HG02763 (cell line): ENCODE measurements around the gene ABHD8.

Experiments used
- ATAC-seq: cut with Tn5 transposase; IDR thresholded peaks from one replicate; pipeline ENCODE4 v1.9.1; 2021; ENCODE audit warnings: mild to moderate bottlenecking, moderate library complexity; ENCODE audit not compliant: unreplicated experiment

Gene ABHD8, protein sequence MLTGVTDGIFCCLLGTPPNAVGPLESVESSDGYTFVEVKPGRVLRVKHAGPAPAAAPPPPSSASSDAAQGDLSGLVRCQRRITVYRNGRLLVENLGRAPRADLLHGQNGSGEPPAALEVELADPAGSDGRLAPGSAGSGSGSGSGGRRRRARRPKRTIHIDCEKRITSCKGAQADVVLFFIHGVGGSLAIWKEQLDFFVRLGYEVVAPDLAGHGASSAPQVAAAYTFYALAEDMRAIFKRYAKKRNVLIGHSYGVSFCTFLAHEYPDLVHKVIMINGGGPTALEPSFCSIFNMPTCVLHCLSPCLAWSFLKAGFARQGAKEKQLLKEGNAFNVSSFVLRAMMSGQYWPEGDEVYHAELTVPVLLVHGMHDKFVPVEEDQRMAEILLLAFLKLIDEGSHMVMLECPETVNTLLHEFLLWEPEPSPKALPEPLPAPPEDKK

DNA sequence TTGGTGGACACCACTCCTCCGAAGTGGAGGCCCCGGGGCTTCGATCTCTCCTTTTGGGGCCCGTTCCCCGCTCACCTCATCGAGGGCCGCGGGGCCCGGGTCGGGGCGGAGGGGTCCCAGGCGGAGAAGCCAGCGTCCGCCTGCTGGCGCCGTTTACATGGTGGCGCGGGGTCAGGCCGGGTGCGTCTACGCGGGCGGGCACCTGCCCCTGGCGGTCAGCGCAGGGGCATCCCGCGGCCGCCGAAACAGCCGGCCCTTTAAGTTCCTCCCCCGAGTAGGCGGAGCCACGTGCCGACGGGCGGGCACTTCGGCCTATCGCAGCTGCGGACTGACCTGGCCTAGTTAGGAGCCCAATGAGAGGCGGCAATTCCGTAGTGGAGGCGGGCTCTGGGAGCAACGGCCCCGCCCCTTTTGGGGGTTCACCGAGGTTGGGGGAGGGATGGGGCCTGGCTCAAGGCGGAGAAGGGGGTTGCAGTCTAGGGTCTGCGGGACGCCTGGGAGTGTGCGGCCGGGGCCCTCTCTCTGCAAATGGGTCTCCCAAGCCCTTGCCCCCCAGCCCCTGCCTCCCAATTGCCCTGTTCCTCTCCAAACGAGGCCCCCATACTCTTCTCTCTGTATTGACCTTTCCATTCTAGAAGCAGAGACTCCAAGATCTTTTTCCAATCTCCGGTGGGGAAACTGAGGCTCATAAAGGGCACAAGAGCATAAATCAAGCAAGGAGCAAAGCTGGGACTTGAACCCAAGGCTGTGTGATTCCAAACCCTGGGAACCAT is at the start of gene ABHD8:
TSS of gene ABHD8 (minus strand) at position 259 of the 773 bp plus-strand sequence. CDS start 1,809 bp downstream, outside the sequence.
- ATAC-seq, result peak; percentile 60

DNA sequence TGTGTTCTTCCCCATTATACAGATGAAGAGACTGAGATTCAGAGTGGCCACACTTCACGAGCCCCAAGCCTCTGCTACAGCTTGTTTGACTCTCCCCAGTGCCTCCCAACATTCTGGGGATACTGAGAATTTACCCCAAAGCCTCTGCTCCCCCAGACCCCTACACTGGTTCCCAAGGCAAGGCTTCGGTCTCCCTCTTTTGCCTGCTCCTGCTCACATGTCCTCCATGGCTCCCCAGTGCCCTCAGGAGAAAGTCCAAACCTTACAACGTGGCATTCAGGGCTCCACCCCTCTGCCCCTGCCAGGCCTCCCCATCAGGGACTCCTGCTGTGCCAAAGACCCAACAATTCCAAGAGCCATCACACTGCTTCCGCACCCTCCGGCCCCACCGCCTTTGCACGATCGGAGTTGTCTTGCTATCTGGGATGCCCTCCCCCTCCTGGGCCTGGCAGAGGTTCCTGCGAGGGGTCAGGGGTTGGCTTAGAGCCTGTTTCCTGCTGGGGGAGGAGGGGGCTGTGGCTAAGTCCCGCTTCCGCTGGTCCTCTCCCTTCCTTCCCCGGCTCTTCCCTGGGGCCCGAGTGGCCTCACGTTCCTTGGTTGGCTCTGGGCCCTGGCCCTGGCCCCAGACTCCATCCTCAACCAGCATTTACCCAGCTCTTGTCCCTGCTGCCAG is 49.5 kb upstream of the ABHD8 start:
- ATAC-seq, result no peak

DNA sequence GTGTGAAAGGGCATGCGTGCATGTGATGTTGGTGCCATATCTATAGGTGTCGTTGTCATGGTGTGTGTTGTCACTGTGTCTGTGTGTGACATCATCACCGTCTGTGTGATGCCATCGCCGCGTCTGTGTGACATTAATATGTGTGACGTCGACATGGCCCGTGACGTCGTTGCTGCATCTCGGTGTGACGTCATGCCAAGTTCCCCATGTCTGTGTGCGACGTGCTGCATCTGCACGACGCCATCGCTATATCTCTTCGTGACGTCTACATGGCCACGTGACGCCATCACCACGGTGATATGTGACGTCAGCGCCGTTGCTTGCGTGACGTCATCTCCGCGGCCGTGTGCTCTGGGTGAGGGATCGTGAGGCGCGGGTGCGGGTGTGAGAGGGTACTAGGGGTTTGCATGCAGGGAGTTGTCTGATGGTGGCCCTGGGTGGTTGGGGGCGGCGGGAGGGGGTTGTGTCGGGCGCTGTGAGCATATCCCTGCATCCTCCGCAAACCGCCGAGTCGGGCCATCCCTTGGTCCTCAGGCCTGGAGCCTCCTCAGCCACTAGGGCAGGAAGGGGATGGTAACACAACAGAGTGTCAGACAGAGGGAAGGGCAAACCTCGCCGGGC is 48.7 kb upstream of the ABHD8 start:
- ATAC-seq, result no peak

DNA sequence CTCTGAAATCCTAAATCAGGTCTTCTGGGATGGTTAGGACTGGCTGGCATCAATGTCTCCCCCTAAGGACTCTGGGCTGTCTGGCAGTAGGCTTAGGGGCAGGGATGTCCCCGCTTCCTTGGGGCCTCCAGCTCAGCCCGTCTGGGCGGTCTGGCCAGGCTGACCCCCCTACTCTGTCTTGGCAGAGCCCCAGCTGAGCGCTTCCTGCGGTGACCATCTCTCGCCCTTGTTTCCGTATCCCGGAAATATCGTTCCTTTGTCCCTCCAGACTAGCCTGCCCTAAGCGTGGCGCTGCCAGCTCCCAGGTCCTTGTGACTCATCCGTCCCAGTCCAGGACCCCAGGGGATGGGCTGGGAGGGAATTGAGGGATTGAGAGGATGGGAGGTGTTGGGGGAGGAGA is 45.5 kb upstream of the ABHD8 start:
- ATAC-seq, result no peak

DNA sequence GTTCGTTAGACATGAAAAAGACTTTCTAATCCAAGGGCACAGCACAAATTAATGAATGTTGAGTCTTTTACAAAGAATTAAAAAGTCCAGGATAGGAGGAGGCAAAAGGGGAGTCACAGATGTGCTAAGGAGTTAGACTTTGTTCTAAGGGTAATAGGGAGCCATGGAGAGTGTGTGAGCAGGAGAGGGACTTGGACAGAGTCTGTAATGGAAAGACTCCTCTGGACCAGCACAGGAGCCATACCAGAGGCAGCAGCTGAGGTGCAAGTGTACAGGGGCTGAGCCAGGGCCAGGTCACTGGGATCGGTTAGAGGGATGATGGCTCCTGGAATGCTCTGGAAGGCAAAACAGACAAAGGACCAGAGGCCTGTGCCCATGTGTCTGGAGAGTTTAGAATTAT is 44.7 kb upstream of the ABHD8 start:
- no peak for ATAC-seq

DNA sequence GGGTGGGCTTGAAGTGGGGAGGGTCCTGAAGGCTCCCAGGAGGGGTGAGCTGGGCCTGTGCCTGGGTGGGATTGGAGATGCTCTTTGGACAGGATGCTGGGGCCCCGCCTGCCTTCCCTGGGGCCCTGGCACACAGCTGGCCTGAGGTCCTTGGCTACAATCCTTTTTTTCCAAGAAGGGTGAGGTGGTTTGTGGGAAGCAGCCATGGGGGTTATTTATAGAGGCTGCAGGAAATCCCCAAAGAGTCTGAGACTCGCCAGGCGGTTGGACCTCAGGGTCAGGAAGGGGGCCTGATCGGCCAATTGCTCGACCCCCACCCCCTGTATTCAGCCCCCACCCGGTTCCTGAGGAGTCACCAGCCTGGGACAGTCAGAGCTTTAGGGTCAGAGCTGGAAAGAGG is 44.1 kb upstream of the ABHD8 start:
- no peak for ATAC-seq

DNA sequence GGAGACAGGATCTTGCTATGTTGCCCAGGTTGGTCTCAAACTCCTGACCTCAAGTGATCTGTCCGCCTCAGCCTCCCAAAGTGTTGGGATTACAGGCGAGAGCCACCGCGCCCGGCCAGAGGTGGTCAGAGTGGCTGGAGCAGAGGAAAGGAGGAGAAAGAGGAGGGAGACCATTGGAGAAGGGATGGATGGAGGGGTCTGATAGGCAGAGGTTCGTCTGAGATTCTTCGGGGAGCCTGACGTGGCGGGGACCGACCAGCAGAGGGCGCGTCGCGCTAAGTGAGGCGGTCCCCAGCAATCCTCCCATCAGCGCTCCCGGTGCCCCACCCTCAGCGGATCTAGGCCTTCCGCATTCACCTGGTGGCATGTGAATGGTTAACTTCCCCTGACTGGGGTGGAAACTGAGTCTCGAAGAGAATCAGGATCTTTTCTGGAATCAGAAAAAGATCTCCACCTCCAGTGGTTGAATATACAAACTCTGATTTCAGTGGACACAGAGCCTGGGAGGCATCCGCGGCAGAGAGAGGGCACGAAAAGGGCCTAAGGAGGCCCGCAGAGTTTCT is 43.0 kb upstream of the ABHD8 start:
- no peak for ATAC-seq

DNA sequence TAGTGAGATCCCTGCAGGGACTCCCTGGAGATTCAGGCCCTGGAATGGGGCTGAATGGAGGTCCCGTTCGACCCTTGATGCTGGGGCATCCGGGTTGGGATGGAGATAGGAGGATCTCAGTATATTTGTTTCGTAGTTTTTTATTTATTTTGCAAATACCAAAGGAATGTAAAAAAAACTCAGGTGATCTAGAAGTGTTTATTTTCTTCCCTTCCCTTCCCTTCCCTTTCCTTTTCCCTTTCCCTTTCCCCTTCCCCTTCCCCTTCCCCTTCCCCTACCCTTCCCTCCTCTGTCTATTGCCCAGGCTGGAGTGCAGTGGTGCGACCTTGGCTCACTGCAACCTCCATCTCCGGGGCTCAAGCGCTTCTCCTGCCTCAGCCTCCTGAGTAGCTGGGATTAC is 38.6 kb upstream of the ABHD8 start:
- ATAC-seq, result no peak

DNA sequence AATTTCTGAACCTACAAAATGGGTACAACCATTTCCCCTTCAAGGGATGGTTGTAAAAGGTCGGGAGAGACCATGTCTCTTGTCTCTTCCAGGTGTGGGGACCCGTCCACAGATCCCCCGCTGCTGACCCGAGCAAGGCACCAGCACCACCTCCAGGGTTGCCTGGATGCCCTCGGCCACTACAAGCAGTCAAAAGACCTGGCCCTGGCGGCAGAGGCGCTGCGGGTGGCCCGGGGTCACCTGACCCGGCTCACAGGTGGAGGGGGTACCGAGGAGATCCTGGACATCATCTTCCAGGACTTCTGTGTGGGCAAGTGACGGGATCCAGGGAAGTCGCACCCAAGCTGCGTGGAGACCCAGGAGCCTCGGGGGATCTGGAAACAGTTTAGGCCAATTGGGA is 38.2 kb upstream of the ABHD8 start:
- no peak for ATAC-seq

DNA sequence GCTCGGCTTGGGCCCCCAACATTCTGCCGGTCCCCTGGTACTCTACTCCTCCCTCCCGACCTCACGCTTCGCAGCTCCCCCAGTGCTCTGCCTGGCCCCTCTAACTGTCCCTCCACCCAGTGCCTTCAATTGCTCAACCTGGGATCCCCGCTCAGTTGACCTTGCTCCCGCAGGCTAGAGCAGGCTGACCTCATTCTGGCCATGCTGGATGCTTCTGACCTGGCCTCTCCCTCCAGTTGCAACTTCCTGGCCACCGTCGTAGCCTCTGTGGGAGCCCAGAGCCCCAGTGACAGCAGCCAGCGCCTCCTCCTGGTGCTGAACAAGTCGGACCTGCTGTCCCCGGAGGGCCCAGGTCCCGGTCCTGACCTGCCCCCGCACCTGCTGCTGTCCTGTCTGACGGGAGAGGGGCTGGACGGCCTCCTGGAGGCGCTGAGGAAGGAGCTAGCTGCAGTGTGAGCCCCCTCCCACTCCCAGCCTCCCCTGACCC is 37.7 kb upstream of the ABHD8 start:
- ATAC-seq, result no peak

DNA sequence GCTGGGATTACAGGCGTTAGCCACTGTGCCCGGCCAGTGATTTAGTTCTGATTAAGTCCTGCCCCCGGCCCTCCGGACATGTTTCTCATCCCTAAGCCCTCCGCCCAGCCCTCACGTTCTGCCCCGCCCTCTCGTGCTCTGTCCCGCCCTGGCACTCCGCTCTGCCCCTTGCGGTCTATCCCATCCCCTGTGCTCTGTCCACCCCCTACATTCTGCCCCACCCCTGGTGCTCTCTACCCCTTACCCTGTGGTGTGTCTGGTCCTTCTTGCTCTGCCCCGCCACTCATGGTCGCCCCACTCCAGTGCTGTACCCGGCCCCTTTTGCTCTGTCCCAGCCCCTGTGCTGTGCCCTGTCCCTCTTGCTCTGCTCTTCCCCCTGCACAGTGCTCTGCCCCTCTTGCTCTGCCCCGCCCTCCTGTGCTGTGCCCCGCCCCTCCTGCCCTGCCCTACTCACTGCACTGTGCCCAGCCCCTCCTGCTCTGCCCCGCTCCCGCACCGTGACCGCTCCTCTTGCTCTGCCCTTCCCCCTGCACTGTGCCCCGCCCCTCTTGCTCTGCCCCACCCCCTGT is 37.2 kb upstream of the ABHD8 start:
- no peak for ATAC-seq

DNA sequence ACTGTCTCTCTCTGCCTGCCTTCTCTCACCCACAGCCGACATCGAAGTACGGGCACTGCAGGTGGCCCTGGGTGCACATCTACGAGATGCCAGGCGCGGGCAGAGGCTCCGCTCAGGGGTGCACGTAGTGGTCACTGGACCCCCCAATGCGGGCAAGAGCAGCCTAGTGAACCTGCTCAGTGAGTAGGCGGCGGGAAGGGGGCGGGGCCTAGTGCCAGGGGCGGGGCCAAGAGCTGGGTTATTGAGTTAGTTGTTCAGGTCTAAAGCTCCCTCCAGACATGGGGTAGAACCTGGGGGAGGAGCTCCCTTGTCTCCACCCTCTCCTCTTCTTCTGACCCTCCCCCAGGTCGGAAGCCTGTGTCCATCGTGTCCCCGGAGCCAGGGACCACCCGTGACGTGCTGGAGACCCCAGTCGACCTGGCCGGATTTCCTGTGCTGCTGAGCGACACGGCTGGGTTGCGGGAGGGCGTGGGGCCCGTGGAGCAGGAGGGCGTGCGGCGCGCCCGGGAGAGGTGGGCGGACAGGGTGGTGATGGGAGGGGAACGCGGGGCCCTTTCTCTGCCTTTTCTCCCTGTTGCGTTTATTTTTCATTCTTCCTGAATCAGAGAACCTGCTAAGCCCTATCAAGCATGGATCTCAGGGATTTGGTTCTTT is 36.0 kb upstream of the ABHD8 start:
- no peak for ATAC-seq

DNA sequence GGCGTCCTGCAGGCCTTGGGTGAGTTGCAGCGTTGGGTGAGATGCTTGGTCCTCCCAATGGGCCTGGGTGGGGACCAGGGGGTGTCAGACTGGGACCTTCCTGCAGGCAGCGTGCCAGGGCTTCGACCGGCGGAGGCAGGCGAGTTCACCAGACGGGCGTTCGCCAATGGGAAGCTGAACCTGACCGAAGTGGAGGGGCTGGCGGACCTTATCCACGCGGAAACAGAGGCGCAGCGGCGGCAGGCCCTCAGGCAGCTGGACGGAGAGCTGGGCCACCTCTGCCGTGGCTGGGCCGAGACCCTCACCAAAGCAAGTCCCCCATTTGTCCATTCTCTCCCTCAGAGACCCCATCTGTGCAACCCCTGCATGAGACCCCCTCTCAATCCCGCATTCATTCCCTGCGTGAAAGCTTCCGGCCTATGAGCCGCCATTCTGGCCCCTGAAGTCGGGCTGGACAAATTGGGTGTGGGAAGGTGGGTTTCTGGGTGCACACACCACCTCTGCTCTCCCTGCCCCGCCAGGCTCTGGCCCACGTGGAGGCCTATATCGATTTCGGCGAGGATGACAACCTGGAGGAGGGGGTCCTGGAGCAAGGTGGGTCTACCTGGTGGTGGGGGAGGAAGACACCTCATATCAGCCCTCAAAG is 35.3 kb upstream of the ABHD8 start:
- ATAC-seq, result no peak

DNA sequence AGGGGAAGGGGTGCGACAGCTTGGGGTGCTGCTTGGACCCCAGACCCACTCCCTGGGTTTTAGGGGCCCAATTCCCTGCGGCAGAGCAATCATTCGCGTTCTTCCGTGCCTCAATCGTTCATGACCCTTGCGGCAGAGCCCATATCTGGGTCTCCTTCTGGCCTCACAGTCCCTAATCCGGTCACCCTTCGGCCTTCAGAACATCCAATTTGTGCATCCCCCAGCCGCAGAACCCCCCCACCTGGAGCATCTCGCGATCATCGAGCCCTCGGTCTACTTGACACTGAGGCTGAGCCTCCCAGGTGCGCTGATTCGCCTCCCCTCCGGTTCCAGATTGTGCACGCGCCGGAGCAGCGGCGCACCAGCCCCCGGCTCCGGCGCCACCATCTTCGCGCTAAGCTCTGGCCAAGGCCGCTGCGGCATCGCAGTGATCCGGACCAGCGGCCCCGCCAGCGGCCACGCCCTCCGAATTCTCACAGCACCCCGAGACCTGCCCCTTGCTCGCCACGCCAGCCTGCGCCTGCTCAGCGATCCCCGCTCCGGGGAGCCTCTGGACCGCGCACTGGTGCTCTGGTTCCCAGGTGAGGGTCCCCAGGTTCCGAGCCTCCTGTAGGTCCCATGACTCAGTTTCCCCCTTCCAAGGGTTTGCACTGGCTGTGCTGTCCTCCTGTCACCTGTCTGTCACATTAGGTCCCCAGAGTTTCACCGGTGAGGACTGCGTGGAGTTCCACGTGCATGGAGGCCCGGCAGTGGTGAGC is 34.6 kb upstream of the ABHD8 start:
- ATAC-seq, result no peak

DNA sequence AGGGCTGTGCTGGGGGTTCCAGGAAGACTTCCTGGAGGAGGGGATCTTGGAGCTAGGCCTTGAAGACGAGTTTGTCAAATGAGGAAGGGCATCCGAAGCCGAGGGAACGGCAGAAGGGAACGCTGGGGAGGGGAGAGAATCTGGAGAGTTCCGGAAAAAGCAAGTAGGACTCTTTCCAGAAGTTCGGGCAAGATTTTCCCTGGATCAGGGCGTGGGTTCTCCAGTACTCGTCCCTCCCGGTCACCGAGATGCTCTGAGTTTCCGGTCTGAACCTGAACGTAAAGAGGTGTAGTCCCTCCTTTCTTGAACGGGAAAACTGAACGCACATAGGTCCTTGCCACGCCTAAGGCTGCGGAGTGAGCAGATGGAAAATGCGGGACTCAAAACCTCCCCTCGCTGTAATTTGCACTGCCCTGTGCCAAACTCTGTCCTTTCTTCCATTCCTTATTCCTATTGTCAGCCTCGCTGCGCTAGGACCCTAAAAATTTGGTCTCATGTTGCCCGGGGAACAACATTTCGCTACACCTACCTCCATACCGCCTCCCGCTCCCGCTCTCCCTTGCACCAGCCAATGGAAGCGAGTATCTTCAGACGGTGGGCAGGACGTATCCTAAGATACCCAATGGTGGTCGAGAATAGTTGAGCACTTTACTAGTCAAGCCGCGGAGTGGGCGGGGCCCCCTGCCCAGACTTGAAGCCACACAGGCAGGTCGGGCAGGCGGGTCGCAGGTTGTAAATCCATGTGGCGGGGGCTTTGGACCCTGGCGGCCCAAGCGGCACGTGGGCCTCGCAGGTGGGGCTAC is 33.8 kb upstream of the ABHD8 start, which contains the start of gene GTPBP3:
TSS of gene GTPBP3 (plus strand) at position 682 of the 803 bp plus-strand sequence. CDS start at position 741, 59 bp downstream.
- ATAC-seq, result peak; percentile 75

DNA sequence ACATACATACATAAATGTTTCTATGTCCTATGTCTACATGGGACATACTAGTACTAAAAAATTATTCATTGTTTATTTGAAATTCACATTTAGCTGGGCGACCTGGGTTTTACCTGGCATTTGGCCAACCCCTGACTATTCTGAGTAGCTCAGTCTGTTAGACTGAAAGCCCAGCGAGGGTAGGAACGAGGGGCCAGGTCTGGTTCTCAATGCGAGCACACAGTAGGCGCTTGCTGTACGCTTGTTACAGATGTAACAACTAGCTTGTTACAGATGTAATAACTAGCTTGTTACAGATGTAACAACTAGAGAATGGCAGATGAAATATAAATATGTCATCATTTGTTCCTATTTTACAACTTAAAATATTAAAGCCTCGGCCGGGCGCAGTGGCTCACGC is 32.4 kb upstream of the ABHD8 start:
- no peak for ATAC-seq
